Stimulated activated CD8-positive, alpha-beta memory T cell treated with anti-CD3 and anti-CD28 coated beads, Interleukin-4, amount 100 ng/mL, for 4 hours (primary cell): Measurements from ENCODE around the gene CACNG5.

Source experiments
- DNase-seq, 2 donors: peaks; one replicate each; pipeline ENCODE4 v3.0.0-alpha.2; 2020; ENCODE audit warnings: low read depth in 2 of 2, low spot score in 1 of 2

CACNG5 gene

DNA sequence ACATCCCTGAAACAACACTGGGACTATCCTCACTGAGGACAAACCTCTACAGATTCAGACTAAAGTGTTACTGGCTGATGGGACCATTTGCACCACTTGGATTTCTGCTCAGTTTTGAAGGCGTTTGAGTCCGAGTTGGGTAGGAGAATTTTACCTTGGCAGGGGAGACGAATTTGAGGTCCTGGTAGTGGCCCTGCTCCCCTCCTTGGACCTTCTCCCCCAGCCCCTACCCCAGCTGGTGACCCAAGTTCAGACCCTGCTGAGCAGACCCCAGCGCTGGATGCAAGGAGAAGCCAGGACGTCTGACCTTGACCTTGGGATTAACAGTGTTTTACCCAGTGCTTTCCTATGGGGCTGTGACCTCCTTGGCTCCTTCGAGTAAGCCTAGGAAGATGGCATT lies 13.6 kb downstream of the CACNG5 start:
- no peak for DNase-seq

- no peak for DNase-seq
These were observed 14.2 kb downstream of the CACNG5 start for GRCh38 chr17:66849032-66849655.

DNA sequence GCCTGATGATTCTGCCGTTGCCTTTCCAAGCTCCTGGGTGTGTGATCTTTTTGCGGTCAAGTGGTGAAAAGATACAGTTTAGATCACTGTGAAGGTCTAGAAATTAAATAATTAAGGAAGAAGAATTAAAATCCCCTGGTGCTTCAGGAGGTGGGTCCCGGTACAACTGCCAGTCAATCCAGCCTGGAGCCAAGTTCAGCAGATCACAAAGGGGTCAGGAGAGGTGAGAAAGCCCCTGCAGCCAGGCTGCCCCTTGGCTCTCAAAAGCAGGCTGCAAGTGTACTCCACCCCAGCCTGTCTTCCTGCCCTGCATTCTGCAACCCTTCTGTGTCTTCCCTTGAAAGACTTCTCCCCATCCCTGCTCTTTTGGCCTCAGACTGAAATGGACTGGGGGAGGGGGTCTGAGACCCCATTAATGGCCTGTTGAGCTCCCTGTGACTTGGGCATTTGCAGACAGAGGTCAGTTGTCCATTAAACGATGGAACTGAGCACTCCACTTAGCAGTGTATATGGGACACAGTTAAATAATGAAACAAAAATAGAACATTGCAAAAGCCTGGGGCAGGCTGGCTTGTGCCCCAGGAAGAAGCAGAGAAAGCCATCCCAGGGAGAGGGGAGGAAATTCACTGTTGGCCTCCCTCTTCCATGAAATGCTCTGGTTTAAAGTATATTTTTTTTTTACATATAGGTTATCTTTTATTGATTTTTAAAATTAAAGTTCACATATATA lies 15.1 kb downstream of the CACNG5 start:
- DNase-seq: no peak

DNA sequence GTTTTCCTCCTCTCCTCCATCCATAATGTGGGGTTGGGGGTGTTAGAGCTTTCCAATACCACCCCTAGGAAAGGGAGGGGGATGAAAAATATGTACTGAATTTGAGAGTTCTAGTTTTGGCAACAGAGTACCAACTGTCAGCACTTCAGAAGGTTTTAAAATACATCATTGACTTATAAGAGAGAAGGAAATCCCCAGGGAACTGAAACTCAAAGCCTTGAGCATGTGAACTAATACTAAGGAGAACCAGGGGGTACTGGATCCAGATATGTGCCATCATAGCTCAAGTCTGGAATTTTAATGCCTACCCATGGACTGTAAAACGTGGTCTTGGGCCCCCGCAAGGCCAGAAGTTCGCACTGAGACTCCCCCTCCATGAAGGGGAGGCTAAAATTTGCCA lies 15.8 kb downstream of the CACNG5 start:
- DNase-seq: no peak

DNA sequence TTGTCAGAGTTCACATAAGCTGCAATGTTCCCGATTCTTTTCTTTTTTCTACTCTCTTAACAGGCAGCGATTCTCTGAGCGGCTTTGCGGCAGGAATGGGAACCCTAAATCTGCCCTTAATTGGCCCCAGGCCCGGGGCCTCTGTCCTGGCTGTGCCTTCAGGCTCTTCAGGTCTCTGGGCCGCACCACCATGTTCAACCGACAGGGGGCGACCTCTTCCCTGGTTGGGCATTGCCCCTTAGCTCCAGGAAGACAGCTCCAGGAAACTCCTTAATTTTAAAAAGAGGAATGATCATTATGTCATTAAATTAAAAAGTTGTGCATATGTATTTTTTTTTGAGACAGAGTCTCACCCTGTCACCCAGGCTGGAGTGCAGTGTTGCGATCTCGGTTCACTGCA lies 20.3 kb downstream of the CACNG5 start:
- no peak for DNase-seq

DNA sequence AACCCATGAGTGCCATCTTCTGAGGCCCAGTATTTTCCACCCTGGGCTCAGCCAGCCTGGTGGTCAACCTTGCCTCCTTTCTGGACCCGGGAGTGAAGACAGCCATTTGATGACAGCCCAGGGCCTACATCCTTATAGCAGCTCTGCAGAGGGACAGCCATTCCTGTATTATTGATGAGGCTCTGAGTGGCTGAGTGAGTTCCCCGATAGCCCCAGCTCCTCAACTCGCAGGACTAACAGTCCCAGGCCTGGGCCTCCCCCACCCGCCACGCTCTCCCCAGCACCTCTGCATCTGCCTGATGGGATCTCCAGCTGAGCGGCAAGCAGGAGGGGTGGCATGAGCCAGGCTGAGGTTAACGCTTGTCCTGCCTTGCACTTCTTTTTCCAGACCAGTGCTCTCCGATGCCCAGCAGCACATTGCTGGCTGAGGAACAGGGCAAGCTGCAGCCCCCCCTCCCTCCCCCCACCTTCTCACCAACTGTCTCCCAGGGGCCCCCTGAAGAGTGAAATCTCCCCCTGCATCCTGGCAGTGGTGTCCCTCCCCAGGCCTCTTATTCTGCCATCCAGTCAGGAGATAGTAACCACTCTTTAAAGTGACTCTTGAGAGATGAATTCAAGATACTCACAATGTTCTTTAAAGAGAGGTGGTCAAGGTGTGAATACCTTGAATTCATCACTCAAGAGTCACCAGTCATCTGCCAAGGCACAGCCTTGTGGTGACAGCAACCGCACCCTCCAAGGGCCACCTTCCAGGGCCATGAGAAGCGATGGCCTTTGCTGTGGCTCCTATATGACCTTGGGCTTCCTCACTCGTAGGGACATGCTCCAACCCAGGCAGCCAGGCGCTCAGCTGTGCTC lies 23.5 kb downstream of the CACNG5 start:
- no peak for DNase-seq

- no peak for DNase-seq
These were observed 24.4 kb downstream of the CACNG5 start for GRCh38 chr17:66859353-66859752.

- DNase-seq: no peak
These were observed 25.3 kb downstream of the CACNG5 start for GRCh38 chr17:66860204-66860603.

GRCh38 chr17:66863820-66864219 lies 28.9 kb downstream of the CACNG5 start:
- no peak for DNase-seq

- no peak for DNase-seq
These were observed 30.2 kb downstream of the CACNG5 start for GRCh38 chr17:66865151-66865550.

DNA sequence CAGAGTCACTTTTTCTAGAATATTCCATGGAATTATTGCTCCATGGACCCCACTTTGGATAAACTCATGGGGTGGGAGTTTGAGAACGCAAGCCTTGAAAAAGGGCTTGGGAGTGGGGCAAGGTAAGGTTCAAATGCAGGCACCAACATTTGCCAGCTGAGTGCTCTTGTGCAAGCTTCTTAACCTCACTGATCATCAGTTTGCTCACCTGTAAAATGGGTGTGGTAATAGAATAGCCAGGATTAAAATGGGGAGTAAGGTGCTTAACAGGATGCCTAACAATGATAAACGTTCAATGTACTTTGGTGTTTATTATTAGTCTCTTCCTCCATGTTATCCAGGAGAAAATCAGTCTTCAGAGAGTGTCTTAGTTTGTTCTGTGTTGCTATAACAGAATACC lies 39.0 kb downstream of the CACNG5 start:
- no peak for DNase-seq

- no peak for DNase-seq
These were observed 50.0 kb downstream of the CACNG5 start for GRCh38 chr17:66884931-66885330.

GRCh38 chr17:66885417-66885816 lies 50.5 kb downstream of the CACNG5 start:
- DNase-seq: no peak

DNA sequence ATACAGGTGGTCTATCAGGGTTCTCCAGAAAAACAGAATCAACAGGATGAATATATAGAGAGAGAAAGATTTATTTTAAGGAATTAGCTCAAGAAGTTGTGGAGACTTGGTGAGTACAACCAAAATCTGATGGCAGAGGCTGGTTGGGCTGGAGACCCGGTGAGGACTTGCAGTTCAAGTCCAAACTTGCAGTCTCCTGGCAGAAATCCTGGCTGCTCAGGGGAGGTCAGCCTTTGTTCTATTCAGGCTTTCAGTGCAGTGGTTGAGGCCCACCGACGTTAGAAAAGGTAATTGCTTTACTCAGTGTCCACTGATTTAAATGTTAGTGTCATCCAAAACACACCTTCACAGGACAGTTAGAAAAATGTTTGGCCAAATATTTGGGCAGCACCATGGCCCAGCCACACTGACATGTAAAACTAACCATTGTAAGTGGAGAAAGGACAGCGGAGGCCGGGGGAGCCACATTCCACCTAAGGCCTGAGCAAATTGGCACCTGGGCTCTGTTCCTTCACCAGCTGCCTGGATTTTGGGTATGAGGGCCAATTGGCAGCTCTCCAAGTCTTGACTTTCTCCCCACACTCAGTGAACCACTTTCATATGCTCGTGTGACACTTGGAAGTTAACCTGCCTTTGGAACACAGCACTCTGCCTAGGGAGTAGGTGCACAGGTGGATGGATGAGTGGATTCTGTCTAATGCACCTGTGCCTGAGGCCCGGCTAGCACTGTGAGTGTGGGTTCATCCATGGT lies 54.7 kb downstream of the CACNG5 start:
- DNase-seq: no peak

- no peak for DNase-seq
These were observed 57.3 kb downstream of the CACNG5 start for GRCh38 chr17:66892246-66892645.

DNA sequence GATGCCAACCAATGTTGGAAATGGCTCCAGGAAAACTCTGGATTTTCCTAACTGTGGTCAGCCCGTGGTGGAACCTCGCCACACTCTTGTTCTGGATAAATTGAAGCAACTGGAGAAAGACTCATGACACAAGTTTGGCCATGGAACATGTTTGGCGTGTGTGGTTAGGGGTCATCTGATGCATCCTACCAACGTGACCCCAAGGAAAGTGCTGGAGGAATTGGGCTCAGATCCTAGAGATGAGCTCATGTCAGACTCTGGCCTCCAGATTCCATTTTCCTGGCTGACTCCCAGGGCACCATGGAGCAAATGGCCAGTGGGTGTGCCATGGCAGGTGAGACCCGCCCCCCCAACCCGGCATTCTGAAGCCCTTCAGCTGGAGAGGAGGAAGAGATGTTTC lies 58.5 kb downstream of the CACNG5 start:
- DNase-seq: no peak

DNA sequence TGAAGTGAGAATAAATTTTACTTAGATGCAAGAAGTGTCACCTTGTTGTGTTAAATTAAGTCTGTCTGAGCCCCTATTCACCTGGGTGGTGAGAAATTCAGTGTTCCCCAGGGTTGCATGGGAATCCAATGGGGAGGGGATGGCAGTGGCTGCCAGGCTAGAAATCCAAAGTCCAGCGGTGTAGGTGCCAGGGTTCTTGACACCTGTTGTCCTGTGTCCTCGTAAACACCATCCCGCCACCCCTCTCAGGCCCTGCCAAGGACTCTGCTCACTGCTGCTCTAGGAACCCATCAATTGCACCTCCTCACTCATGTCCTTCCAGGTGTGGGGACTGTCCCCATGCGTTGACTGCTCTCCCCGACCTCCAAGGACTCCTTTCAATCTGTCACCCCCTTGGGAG lies 58.9 kb downstream of the CACNG5 start:
- no peak for DNase-seq

DNA sequence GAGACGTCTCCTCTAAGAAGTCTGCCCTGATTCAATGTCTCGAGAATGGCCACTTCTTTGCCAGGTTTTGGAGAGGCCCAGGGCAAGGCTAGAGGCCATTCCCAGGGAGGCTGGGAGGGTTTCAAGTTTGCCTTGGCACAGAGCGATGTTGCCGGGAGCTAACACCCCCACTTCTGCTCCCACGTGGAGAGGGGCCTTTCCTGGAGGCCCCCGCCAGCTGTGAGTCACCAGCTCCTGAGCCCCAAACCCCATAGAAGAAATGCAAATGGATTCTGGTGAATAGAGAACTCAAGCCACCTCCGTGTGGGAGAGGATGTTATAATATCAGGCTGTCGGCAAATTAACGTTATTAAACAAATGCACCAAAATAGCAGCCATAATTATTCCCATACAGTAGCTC lies 62.2 kb downstream of the CACNG5 start:
- no peak for DNase-seq

GRCh38 chr17:66898536-66898935 lies 63.6 kb downstream of the CACNG5 start:
- no peak for DNase-seq

- no peak for DNase-seq
These were observed 65.5 kb downstream of the CACNG5 start for GRCh38 chr17:66900126-66901010.
